ENCODE results near the gene CHRNA1.

CHRNA1 gene

DNA sequence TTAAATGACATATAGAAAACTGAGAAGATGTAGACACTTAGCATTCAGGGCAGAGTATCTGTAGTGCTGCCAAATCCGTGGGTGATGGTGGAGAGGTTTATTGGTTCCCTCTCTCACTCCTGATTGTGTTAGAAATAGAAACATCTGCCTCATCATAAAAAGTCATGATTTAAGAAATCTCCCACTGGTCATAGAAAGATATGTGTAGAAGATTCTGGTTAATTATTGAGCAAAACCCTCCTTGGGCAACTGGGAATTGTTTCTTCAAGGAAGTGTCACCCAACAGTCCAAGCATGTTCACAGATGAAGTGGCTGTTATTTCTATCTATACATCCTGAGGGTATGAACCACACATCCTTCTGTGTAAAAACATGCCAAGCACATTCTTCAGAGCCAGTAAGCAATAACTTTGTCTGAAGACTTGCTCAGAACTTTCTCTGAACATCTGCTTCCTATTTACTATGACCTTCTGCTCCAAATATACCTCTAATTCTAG is 33.6 kb upstream of the CHRNA1 start:
- TF ChIP-seq CTCF (conservative IDR thresholded peaks at IDR 0.05): no peak
- no peak overlapping the region for H3K27ac ChIP-seq

DNA sequence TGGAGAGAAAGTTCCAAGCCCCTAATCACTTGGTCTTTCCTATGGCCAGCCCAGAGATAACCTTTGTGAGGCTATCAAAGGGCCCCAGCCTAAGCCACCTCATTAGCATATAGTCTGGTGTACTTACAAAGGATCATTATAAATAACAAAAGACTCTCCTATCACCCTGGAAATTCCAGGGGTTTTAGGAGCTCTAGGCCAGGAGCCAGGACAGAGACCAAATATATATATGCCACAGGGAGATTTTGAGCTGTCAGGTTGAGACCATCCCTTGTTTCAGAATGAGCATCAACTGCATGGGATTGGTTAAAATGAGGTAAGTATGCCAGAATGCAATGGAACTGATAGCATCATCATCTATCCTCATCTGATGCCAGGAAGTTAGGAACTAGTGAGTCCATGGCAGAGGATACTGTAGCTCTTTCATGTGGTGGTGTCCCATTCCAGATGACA is 32.1 kb upstream of the CHRNA1 start:
- no peak overlapping the region for H3K27ac ChIP-seq
- TF ChIP-seq CTCF (conservative IDR thresholded peaks at IDR 0.05): no peak

DNA sequence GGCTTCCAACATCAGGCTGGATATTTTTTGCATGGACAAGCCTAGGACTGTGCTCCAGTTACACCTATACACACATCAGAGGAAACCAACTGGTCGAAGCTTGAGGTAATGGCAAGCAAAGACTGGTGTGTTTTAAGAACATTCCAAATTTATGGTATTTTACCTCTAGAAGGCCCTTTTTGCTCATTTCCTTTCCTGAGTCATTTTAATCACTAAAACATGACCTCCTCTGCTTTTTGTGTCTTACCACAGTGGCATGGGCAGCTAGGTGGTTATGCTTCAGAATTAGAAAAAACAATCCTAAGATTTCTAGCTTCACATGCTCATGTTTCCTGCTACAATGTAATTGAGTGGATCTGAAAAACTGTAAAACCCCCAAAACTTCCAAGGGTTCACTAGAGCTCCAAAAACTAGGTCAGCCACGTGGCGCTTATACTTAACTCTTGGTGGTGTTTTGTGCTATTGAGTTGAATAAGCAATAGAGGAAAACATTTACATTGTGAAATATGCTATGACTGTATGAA is 30.6 kb upstream of the CHRNA1 start:
- no peak for TF ChIP-seq CTCF (conservative IDR thresholded peaks at IDR 0.05)
- no peak overlapping the region for H3K27ac ChIP-seq

GRCh38 chr2:174792309-174793025 is 28.2 kb upstream of the CHRNA1 start:
- no peak overlapping the region for H3K27ac ChIP-seq
- no peak for TF ChIP-seq CTCF (conservative IDR thresholded peaks at IDR 0.05)

DNA sequence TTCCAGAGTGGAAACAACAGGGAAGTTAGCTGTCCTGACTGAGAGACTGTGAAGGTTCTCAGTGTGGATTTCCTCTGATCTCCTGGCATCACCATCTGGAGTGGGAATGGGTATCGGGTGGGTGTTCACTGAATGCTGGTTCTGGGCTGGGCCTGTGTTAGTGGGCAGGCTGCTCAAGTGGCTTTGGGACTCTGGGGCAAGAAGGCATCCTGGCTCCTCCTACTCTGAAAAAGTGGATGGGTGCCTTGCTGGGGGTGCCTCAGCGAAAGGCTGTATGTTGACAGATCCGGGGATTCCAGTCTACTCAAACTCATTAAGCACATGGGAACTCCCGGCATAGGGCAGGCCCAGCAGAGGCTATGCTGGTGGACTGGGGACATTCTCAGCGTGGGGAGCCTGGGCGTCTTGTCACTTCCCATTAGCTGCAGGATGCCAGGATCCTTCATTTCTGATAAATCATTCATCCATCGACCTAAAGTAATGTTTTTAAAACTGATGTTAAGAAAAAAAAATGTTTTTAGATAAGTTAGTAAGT is 27.5 kb upstream of the CHRNA1 start:
- no peak overlapping the region for H3K27ac ChIP-seq

DNA sequence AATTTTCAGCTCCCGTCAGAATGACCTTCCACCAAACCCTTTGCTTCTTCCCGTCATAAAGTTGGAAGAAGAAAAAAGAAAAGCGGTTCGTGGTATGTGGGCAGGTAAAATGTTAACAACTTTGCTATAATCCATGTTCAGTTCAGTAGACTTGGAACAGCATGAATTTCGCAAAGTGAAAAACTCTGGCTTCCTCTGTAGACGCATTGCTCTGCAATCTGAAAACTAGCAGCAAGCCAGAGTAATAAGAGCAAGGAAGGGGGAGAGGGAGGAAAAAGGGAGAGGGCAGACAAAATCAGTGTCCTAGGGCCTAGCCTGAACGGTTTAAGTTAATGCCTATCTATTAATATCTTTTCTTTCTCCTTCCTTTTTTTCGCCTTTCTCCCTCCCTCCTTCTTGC is 26.7 kb upstream of the CHRNA1 start:
- no peak overlapping the region for H3K27ac ChIP-seq
- no peak for TF ChIP-seq CTCF (conservative IDR thresholded peaks at IDR 0.05)

More for the DNA sequence above, 27.5 kb upstream of the CHRNA1 start:
- TF ChIP-seq CTCF (conservative IDR thresholded peaks at IDR 0.05): no peak

DNA sequence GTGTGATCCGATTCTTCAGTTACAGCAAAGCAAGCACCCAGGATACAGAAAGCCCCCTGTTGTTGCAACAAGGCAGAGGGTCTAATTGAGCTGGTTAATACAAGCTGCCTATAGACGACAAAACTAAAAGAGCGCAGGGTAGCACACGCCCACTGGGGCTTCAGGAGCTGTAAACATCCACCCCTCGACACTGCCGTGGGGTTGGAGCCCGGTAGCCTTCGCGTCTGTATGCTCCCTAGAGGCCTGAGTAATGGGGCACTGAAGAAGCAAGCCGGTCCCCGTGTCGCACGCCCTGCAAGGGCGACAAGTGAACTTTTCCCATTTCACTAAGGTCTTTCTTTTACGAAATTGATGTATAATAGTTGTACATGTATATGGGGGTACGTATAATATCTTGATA is 24.7 kb upstream of the CHRNA1 start:
- no peak overlapping the region for H3K27ac ChIP-seq

More for the DNA sequence above, 24.7 kb upstream of the CHRNA1 start:
- TF ChIP-seq CTCF (conservative IDR thresholded peaks at IDR 0.05): no peak

Measured in VCaP (cell line).